Mesenchymal stem cell (in vitro differentiated cells and primary cell): ENCODE measurements around the gene AIFM1.
A peak's percentile ranks its signal among the peaks of the same experiment; 100 is the strongest.

Experiments
- DNase-seq: peaks from one replicate; pipeline ENCODE4 v3.0.0-alpha.2; 2013
- H2AFZ ChIP-seq: one replicate; pipeline ENCODE4 v1.6.1; 2013; ENCODE audit warnings: low read depth, mild to moderate bottlenecking, control low read depth, inconsistent platforms, low read length, moderate library complexity
- H2AK5ac ChIP-seq: 2 replicates; pipeline ENCODE4 v1.6.1; 2013; ENCODE audit warnings: low read length, moderate library complexity, mild to moderate bottlenecking, inconsistent platforms; ENCODE audit not compliant: severe bottlenecking
- H2BK120ac ChIP-seq: one replicate; pipeline ENCODE4 v1.6.1; 2013; ENCODE audit warnings: low read depth, mild to moderate bottlenecking, inconsistent platforms, low read length, moderate library complexity
- H2BK12ac ChIP-seq, 2 experiments: one replicate each; pipeline ENCODE4 v1.6.1; 2013; ENCODE audit warnings: inconsistent platforms in 2 of 2, low read length in 2 of 2, mild to moderate bottlenecking in 2 of 2, moderate library complexity in 2 of 2, control low read depth in 1 of 2
- H2BK15ac ChIP-seq: one replicate; pipeline ENCODE4 v1.6.1; 2013; ENCODE audit warnings: mild to moderate bottlenecking, low read depth, inconsistent platforms; ENCODE audit not compliant: poor library complexity, severe bottlenecking
- H2BK5ac ChIP-seq: 2 replicates; pipeline ENCODE4 v1.6.1; 2013; ENCODE audit warnings: low read depth, mild to moderate bottlenecking, low read length, control low read depth, inconsistent platforms; ENCODE audit not compliant: poor library complexity, severe bottlenecking
- H3K14ac ChIP-seq, 2 experiments: one replicate each; pipeline ENCODE4 v1.6.1; 2013; ENCODE audit warnings: inconsistent platforms in 2 of 2, low read length in 2 of 2, control low read depth in 1 of 2, mild to moderate bottlenecking in 1 of 2, moderate library complexity in 1 of 2
- H3K18ac ChIP-seq, 2 experiments: one replicate each; pipeline ENCODE4 v1.6.1; 2013; ENCODE audit warnings: inconsistent platforms in 2 of 2, low read length in 2 of 2, control low read depth in 1 of 2, low read depth in 1 of 2, mild to moderate bottlenecking in 1 of 2
- H3K23ac ChIP-seq, 2 experiments: one replicate each; pipeline ENCODE4 v1.6.1; 2013; ENCODE audit warnings: inconsistent platforms in 2 of 2, low read length in 2 of 2, mild to moderate bottlenecking in 2 of 2, moderate library complexity in 2 of 2, control low read depth in 1 of 2
- H3K27ac ChIP-seq: 2 replicates; pipeline ENCODE4 v1.5.1; 2013; ENCODE audit warnings: mild to moderate bottlenecking, moderate library complexity, low read length, control low read depth, inconsistent platforms; ENCODE audit not compliant: poor library complexity, severe bottlenecking
- H3K27me3 ChIP-seq, 2 experiments: 2 replicates each; pipeline versions ENCODE4 v1.6.1 to v1.7.0; 2013; ENCODE audit warnings: low read length in 2 of 2, mild to moderate bottlenecking in 2 of 2, moderate library complexity in 2 of 2, control low read depth in 1 of 2, inconsistent platforms in 1 of 2; ENCODE audit not compliant: control insufficient read depth in 1 of 2, insufficient read depth in 1 of 2
- H3K36me3 ChIP-seq, 2 experiments: 2 replicates each; pipeline versions ENCODE4 v1.6.1 to v1.7.0; 2013; ENCODE audit warnings: low read length in 2 of 2, control low read depth in 1 of 2, inconsistent platforms in 1 of 2, low read depth in 1 of 2, mild to moderate bottlenecking in 1 of 2; ENCODE audit not compliant: insufficient read depth in 2 of 2, control insufficient read depth in 1 of 2
- H3K4ac ChIP-seq, 2 experiments: one replicate each; pipeline ENCODE4 v1.6.1; 2013; ENCODE audit warnings: inconsistent platforms in 2 of 2, low read length in 2 of 2, mild to moderate bottlenecking in 2 of 2, moderate library complexity in 2 of 2, control low read depth in 1 of 2, low read depth in 1 of 2
- H3K4me1 ChIP-seq: 2 replicates; pipeline ENCODE4 v1.6.1; 2013; ENCODE audit warnings: low read depth, low read length, control low read depth; ENCODE audit not compliant: control insufficient read depth, insufficient read depth
- H3K4me2 ChIP-seq: 2 replicates; pipeline ENCODE4 v1.6.1; 2013; ENCODE audit warnings: low read length, mild to moderate bottlenecking, inconsistent platforms; ENCODE audit not compliant: poor library complexity, severe bottlenecking
- H3K4me3 ChIP-seq, 2 experiments: 2 replicates each; pipeline versions ENCODE4 v1.5.1 to v1.7.0; 2013; ENCODE audit warnings: low read length in 2 of 2, mild to moderate bottlenecking in 2 of 2, control low read depth in 1 of 2, low read depth in 1 of 2; ENCODE audit not compliant: insufficient read depth in 1 of 2
- H3K79me1 ChIP-seq: replicated peaks from 2 replicates; pipeline ENCODE4 v1.6.1; 2013; ENCODE audit warnings: mild to moderate bottlenecking, control low read depth, low read length, inconsistent platforms; ENCODE audit not compliant: poor library complexity, severe bottlenecking
- H3K9ac ChIP-seq: 2 replicates; pipeline ENCODE4 v1.7.0; 2013; ENCODE audit warnings: mild to moderate bottlenecking, low read length, moderate library complexity
- H3K9me3 ChIP-seq: 2 replicates; pipeline ENCODE4 v1.7.0; 2013; ENCODE audit warnings: mild to moderate bottlenecking, low read length; ENCODE audit not compliant: control insufficient read depth
- H4K8ac ChIP-seq: one replicate; pipeline ENCODE4 v1.6.1; 2013; ENCODE audit warnings: inconsistent platforms, mild to moderate bottlenecking, low read length, moderate library complexity
- H4K91ac ChIP-seq: one replicate; pipeline ENCODE4 v1.6.1; 2013; ENCODE audit warnings: mild to moderate bottlenecking, low read length, inconsistent platforms
- WGBS: methylation state at CpG from one replicate; pipeline ENCODE4 v1.1.7; 2013; ENCODE audit warnings: mixed read lengths; 5-methylcytosine and 5-hydroxymethylcytosine counted together

AIFM1 gene

GRCh38 chrX:130108647-130109428 is 56.8 kb downstream of the AIFM1 start:
- Histone ChIP-seq H4K91ac (peak overlapping the region; percentile 93), H3K18ac (peak overlapping the region in 1 of 2 experiments; percentile 70), H3K4ac (peak overlapping the region in 1 of 2 experiments; percentile 69), H3K4me2 (peak overlapping the region; percentile 90), H3K9ac (peak overlapping the region; percentile 87), H3K23ac (no peak overlapping the region), H2BK12ac (peak overlapping the region in 1 of 2 experiments; percentile 25), H4K8ac (peak overlapping the region; percentile 72), H3K14ac (no peak overlapping the region), H3K27me3 (peaks cover 0 to 2% of the 10 kb centered on the region in 2 experiments), H3K4me3 (peak overlapping the region; percentile 71 to 80), H2BK15ac (peak overlapping the region; percentile 52), H3K79me1 (no peaks in the 10 kb centered on the region), H2BK5ac (peak overlapping the region; percentile 44), H3K36me3 (no peaks in the 10 kb centered on the region), H3K9me3 (no peaks in the 10 kb centered on the region), H2BK120ac (no peak overlapping the region), H2AFZ (no peak overlapping the region), H2AK5ac (peak overlapping the region; percentile 36), H3K27ac (peak overlapping the region; percentile 90), H3K4me1 (peaks cover 27% of the 10 kb centered on the region)
- WGBS: 41% methylated on average over 7 of the region's 9 CpGs
- no peak for DNase-seq

GRCh38 chrX:130106071-130106470 is 59.6 kb downstream of the AIFM1 start:
- no peak overlapping the region for H2BK120ac ChIP-seq
- no peaks in the 10 kb centered on the region for H3K79me1 ChIP-seq
- H3K9me3 ChIP-seq: no peaks in the 10 kb centered on the region
- peaks cover 0 to 2% of the 10 kb centered on the region in 2 experiments for H3K27me3 ChIP-seq
- H4K91ac ChIP-seq: no peak overlapping the region
- no peak overlapping the region for H4K8ac ChIP-seq
- no peak overlapping the region for H3K4me3 ChIP-seq
- no peak overlapping the region for H2BK5ac ChIP-seq
- no peak overlapping the region for H3K27ac ChIP-seq
- H2BK12ac ChIP-seq: no peak overlapping the region
- H2AFZ ChIP-seq: no peak overlapping the region
- no peaks in the 10 kb centered on the region for H3K36me3 ChIP-seq
- H3K4me1 ChIP-seq: peaks cover 18% of the 10 kb centered on the region
- H3K14ac ChIP-seq: no peak overlapping the region
- no peak overlapping the region for H3K18ac ChIP-seq
- no peak overlapping the region for H3K9ac ChIP-seq
- no peak overlapping the region for H2BK15ac ChIP-seq
- no peak for DNase-seq
- H3K23ac ChIP-seq: no peak overlapping the region
- H3K4me2 ChIP-seq: no peak overlapping the region
- no peak overlapping the region for H2AK5ac ChIP-seq
- 44% methylated on average over 6 of the region's 10 CpGs for WGBS
- peak overlapping the region in 1 of 2 experiments; percentile 15 for H3K4ac ChIP-seq

GRCh38 chrX:130105244-130105643 is 60.4 kb downstream of the AIFM1 start:
- Histone ChIP-seq H3K23ac (no peak overlapping the region), H3K79me1 (no peaks in the 10 kb centered on the region), H2BK5ac (no peak overlapping the region), H3K9ac (no peak overlapping the region), H3K18ac (no peak overlapping the region), H2BK12ac (no peak overlapping the region), H2BK15ac (no peak overlapping the region), H3K27ac (no peak overlapping the region), H3K4me3 (no peak overlapping the region), H2AFZ (no peak overlapping the region), H3K36me3 (no peaks in the 10 kb centered on the region), H3K27me3 (peaks cover 0 to 2% of the 10 kb centered on the region in 2 experiments), H3K4me2 (no peak overlapping the region), H2BK120ac (no peak overlapping the region), H3K4ac (no peak overlapping the region), H4K91ac (no peak overlapping the region), H3K4me1 (peaks cover 18% of the 10 kb centered on the region), H3K9me3 (no peaks in the 10 kb centered on the region), H2AK5ac (no peak overlapping the region), H3K14ac (no peak overlapping the region), H4K8ac (no peak overlapping the region)
- WGBS: 100% methylated on average over 1 of the region's 3 CpGs
- peak; percentile 48 for DNase-seq

GRCh38 chrX:130103605-130104004 is 62.0 kb downstream of the AIFM1 start:
- no peak overlapping the region for H3K4me3 ChIP-seq
- H3K4ac ChIP-seq: no peak overlapping the region
- H3K4me2 ChIP-seq: no peak overlapping the region
- H3K27me3 ChIP-seq: peaks cover 0 to 2% of the 10 kb centered on the region in 2 experiments
- DNase-seq: no peak
- H3K23ac ChIP-seq: no peak overlapping the region
- WGBS: no CpG with 5 or more reads among the region's 3 CpGs
- no peak overlapping the region for H3K9ac ChIP-seq
- no peak overlapping the region for H2BK120ac ChIP-seq
- H2BK15ac ChIP-seq: no peak overlapping the region
- no peak overlapping the region for H3K27ac ChIP-seq
- no peaks in the 10 kb centered on the region for H3K79me1 ChIP-seq
- H3K36me3 ChIP-seq: no peaks in the 10 kb centered on the region
- no peak overlapping the region for H2BK12ac ChIP-seq
- H3K4me1 ChIP-seq: peaks cover 14% of the 10 kb centered on the region
- no peak overlapping the region for H2BK5ac ChIP-seq
- no peak overlapping the region for H4K8ac ChIP-seq
- H3K14ac ChIP-seq: no peak overlapping the region
- H2AFZ ChIP-seq: no peak overlapping the region
- H3K18ac ChIP-seq: no peak overlapping the region
- no peaks in the 10 kb centered on the region for H3K9me3 ChIP-seq
- H4K91ac ChIP-seq: no peak overlapping the region
- H2AK5ac ChIP-seq: no peak overlapping the region
